Progenitor cell of endocrine pancreas (in vitro differentiated cells): ENCODE data around the gene MAP3K15. TPM values are rescaled to one million over a fixed set of nuclear protein-coding genes. Genes with fewer than 3 reads are reported as not detected.
"Not testable (repeated sequence)": the region's sequence is repeated elsewhere in the genome, so short reads cannot be mapped to it uniquely, and the experiment has no call there.

Source experiments
- DNase-seq: peaks from one replicate; pipeline ENCODE4 v3.0.0; 2021; ENCODE audit warnings: low spot score; ENCODE audit not compliant: unreplicated experiment
- H3K27ac Mint-ChIP-seq: 2 replicates; pipeline ENCODE4 v1.8.0; 2021; ENCODE audit warnings: mild to moderate bottlenecking, moderate library complexity, mixed read lengths
- H3K27me3 Mint-ChIP-seq: 2 replicates; pipeline ENCODE4 v1.8.0; 2021; ENCODE audit warnings: mixed read lengths
- H3K36me3 Mint-ChIP-seq: 2 replicates; pipeline ENCODE4 v1.8.0; 2022; ENCODE audit warnings: mixed read lengths; ENCODE audit not compliant: insufficient read depth
- H3K4me1 Mint-ChIP-seq: 2 replicates; pipeline ENCODE4 v1.8.0; 2021; ENCODE audit warnings: low read depth, mixed read lengths
- H3K4me3 Mint-ChIP-seq: 2 replicates; pipeline ENCODE4 v1.8.0; 2021; ENCODE audit warnings: low read depth, mild to moderate bottlenecking, moderate library complexity, mixed read lengths
- H3K9me3 Mint-ChIP-seq: 2 replicates; pipeline ENCODE4 v1.8.0; 2021; ENCODE audit warnings: low read depth, mixed read lengths
- total RNA-seq: library from RNA; stranded (reverse); gene quantifications from 2 replicates; pipeline ENCODE4 v1.2.1, GENCODE V29; 2021
- TF ChIP-seq, protein P1 (sequence below): fragments of 200-600 bp; sonication (generic); IDR thresholded peaks from one replicate; pipeline ENCODE4 v1.5.0; 2021; ENCODE audit warnings: antibody characterized with exemption, mild to moderate bottlenecking; ENCODE audit not compliant: unreplicated experiment

MAP3K15 gene
- total RNA-seq, 1 donor from 2014 or later, result 5.1 TPM

DNA sequence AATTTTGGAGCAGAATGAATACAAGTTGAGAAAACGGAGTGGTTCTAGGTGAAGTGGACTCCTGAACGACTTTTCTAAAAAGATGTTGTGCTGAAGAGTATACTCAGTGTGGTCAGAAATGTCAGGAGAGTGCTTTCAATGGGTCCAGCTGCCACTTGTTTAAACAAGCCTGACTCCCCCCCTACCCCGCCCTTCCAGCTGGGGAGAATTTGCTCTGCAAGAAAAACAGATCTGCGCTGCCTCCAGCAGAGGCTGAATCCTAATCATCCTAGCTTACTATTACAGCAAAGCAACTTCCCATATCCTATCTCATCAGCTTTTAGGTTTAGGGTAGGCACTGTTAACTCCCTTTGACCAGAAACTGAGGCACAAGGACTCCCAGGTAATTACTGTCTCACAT, 1.9 kb downstream of the MAP3K15 start:
- DNase-seq, result no peak

DNA sequence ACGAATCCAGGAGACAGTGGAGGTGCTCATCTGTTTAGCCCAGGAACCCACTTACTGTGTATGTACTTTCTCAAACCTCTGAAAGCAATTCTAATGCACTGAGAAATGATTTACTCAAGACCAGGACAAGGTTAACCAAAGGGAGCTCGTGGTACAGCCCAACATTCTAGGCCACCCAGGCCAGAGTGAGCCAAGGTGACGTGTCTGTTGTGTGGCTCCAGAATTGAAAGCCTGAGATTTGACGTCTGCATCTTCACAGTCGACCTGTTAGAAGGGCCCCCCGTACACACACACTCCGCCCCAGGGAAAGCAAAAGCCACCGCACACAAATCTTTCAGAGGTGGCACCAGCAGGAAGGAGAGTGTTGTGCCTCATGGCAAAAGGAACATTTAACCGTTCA, 2.3 kb downstream of the MAP3K15 start:
- no peak for DNase-seq
- Mint-ChIP-seq H3K9me3 (peaks cover 29% of the 10 kb centered on the region), H3K27me3 (peaks cover 10% of the 10 kb centered on the region), H3K4me3 (no peak overlapping the region), H3K36me3 (peaks cover 1% of the 10 kb centered on the region), H3K4me1 (peaks cover 8% of the 10 kb centered on the region), H3K27ac (no peak overlapping the region)
- TF ChIP-seq, protein P1, sequence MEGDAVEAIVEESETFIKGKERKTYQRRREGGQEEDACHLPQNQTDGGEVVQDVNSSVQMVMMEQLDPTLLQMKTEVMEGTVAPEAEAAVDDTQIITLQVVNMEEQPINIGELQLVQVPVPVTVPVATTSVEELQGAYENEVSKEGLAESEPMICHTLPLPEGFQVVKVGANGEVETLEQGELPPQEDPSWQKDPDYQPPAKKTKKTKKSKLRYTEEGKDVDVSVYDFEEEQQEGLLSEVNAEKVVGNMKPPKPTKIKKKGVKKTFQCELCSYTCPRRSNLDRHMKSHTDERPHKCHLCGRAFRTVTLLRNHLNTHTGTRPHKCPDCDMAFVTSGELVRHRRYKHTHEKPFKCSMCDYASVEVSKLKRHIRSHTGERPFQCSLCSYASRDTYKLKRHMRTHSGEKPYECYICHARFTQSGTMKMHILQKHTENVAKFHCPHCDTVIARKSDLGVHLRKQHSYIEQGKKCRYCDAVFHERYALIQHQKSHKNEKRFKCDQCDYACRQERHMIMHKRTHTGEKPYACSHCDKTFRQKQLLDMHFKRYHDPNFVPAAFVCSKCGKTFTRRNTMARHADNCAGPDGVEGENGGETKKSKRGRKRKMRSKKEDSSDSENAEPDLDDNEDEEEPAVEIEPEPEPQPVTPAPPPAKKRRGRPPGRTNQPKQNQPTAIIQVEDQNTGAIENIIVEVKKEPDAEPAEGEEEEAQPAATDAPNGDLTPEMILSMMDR, result no peak

More for the DNA sequence above, 1.9 kb downstream of the MAP3K15 start:
- peak overlapping the region; percentile 59 for H3K4me3 Mint-ChIP-seq
- TF ChIP-seq, protein P1, result no peak
- peaks cover 8% of the 10 kb centered on the region for H3K4me1 Mint-ChIP-seq
- peaks cover 29% of the 10 kb centered on the region for H3K9me3 Mint-ChIP-seq
- H3K27me3 Mint-ChIP-seq, result peaks cover 13% of the 10 kb centered on the region
- H3K36me3 Mint-ChIP-seq, result peaks cover 1% of the 10 kb centered on the region
- no peak overlapping the region for H3K27ac Mint-ChIP-seq

DNA sequence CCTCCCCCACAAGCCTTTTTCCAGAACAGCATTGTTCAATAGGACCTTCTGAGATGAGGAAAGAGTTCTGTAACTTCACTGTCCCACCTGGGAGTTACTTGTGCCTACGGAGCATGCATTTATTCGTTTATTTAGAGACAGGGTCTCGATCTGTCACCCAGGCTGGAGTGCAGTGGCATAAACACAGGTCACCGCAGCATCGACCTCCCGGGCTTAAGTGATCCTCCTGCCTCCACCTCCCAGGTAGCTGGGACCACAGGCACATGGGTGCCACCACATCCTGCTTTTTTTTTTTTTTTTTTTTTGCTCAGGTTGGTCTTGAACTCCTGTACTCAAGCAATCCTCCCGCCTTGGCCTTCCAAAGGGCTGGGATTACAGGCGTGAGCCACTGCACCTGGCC, 2.9 kb downstream of the MAP3K15 start:
- Mint-ChIP-seq H3K4me3 (no peak overlapping the region), H3K9me3 (peaks cover 25% of the 10 kb centered on the region), H3K36me3 (no peaks in the 10 kb centered on the region), H3K27me3 (peaks cover 7% of the 10 kb centered on the region), H3K27ac (no peak overlapping the region), H3K4me1 (peaks cover 8% of the 10 kb centered on the region)
- TF ChIP-seq, protein P1, result no peak
- DNase-seq, result no peak

DNA sequence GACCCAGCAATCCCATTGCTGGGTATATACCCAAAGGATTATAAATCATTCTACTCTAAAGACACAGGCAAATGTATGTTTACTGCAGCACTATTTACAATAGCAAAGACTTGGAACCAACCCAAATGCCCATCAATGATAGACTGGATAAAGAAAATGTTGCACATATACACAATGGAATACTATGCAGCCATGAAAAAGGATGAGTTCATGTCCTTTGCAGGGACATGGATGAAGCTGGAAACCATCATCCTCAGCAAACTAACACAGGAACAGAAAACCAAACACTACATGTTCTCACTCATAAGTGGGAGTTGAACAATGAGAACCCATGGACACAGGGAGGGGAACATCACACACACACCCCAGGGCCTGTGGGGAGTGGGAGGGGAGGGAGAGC, 3.5 kb downstream of the MAP3K15 start:
- H3K9me3 Mint-ChIP-seq, result peaks cover 22% of the 10 kb centered on the region

DNA sequence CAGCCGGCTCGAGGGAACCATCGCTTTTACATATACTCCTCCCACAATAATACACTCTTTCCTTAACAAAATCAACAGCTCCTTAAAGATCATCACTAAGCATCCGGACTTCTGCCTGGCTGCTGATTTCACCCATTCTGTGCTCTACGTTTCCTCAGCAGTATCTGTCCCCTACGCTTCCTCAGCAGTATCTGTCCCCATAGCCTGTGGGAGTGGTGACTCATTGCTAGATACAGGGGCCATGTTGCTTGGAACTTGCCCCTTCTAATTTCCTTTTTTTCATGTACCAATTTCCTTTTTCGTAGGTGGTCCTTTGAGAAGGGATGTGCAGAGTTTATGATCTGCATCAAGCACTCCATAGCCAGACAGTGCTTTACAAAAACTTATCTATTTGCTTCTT, 18.6 kb downstream of the MAP3K15 start:
- TF ChIP-seq, protein P1, result no peak
- no peaks in the 10 kb centered on the region for H3K36me3 Mint-ChIP-seq
- peaks cover 11% of the 10 kb centered on the region for H3K9me3 Mint-ChIP-seq
- H3K4me3 Mint-ChIP-seq, result no peak overlapping the region
- no peak for DNase-seq
- H3K27ac Mint-ChIP-seq, result no peak overlapping the region
- H3K27me3 Mint-ChIP-seq, result no peaks in the 10 kb centered on the region
- peaks cover 4% of the 10 kb centered on the region for H3K4me1 Mint-ChIP-seq

More for the DNA sequence above, 3.5 kb downstream of the MAP3K15 start:
- H3K27ac Mint-ChIP-seq, H3K4me3 Mint-ChIP-seq, H3K27me3 Mint-ChIP-seq, DNase-seq, H3K36me3 Mint-ChIP-seq: not testable (repeated sequence)
- peaks cover 12% of the 10 kb centered on the region for H3K4me1 Mint-ChIP-seq

DNA sequence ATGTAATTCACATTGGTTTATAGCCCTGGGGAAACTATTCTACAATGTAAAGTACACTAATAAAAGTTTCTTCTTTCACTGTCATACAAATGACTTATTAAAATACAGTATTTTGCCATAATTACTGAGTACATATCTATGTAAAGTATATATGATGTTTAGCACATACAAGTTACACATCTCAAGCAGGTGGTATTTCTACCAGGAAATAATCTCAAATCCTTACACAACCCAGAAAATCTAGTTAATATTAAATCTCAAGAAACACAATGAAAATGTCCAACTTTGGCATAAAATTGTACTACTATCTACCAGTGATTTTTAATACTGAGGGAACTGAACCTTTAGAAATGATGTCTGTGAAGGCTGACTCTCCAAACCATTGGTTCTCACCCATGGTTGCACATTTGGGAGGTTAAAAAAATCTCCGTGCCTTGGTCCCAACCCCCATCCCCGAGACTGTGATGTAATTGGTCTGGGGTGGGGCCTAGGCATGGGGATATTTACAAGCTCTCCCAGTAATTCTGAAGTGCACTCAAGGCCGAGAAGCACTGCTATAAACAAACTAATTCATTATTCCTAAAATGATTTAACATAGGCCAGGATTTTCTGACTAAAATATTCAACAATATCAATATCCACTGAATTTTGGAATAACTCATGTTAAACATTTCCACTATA, 27.6 kb downstream of the MAP3K15 start:
- Mint-ChIP-seq H3K36me3 (peaks cover 2% of the 10 kb centered on the region), H3K27ac (no peak overlapping the region), H3K9me3 (peaks cover 13% of the 10 kb centered on the region), H3K4me3 (no peak overlapping the region), H3K27me3 (no peaks in the 10 kb centered on the region), H3K4me1 (no peaks in the 10 kb centered on the region)
- TF ChIP-seq, protein P1, result no peak
- DNase-seq, result no peak
